Liver (tissue), 9 donors: ENCODE results near the gene NDUFS7. TPM values are rescaled to one million over a fixed set of nuclear protein-coding genes. Genes with fewer than 3 reads are reported as not detected.

ENCODE experiments used
- DNase-seq: peaks from one replicate; pipeline ENCODE4 v3.0.0-alpha.2; 2017; ENCODE audit warnings: low spot score
- H3K27ac ChIP-seq, 2 donors: one replicate each; pipeline ENCODE4 v1.7.0; 2013; ENCODE audit warnings: inconsistent platforms in 2 of 2, low read length in 2 of 2, control low read depth in 1 of 2, low read depth in 1 of 2, mild to moderate bottlenecking in 1 of 2
- H3K27me3 ChIP-seq, 4 donors: one replicate each; pipeline versions ENCODE4 v1.6.1 to v1.7.0; 2013; ENCODE audit warnings: low read length in 3 of 4, inconsistent platforms in 1 of 4, mild to moderate bottlenecking in 1 of 4, moderate library complexity in 1 of 4; ENCODE audit not compliant: control insufficient read depth in 4 of 4, insufficient read depth in 4 of 4
- H3K36me3 ChIP-seq, 4 donors: one replicate each; pipeline versions ENCODE4 v1.6.1 to v1.7.0; 2013; ENCODE audit warnings: low read length in 3 of 4, mild to moderate bottlenecking in 3 of 4, low read depth in 1 of 4, moderate library complexity in 1 of 4; ENCODE audit not compliant: control insufficient read depth in 4 of 4, insufficient read depth in 3 of 4
- H3K4me1 ChIP-seq, 4 donors: one replicate each; pipeline versions ENCODE4 v1.6.1 to v1.7.0; 2013; ENCODE audit warnings: low read length in 3 of 4, mild to moderate bottlenecking in 3 of 4, moderate library complexity in 1 of 4; ENCODE audit not compliant: control insufficient read depth in 4 of 4, insufficient read depth in 4 of 4
- H3K4me3 ChIP-seq, 3 donors: one replicate each; pipeline versions ENCODE4 v1.6.1 to v1.7.0; 2013; ENCODE audit warnings: low read length in 3 of 3, control low read depth in 1 of 3, low read depth in 1 of 3, mild to moderate bottlenecking in 1 of 3
- H3K9ac ChIP-seq, 2 donors: one replicate each; pipeline ENCODE4 v1.7.0; 2013; ENCODE audit warnings: low read length in 2 of 2, mild to moderate bottlenecking in 2 of 2, moderate library complexity in 2 of 2, control low read depth in 1 of 2, low read depth in 1 of 2
- H3K9me3 ChIP-seq, 4 donors: one replicate each; pipeline versions ENCODE4 v1.6.1 to v1.7.0; 2013; ENCODE audit warnings: low read length in 3 of 4; ENCODE audit not compliant: control insufficient read depth in 4 of 4
- EGR1 ChIP-seq, 2 donors: IDR thresholded peaks; 2 replicates each; pipeline ENCODE4 v1.6.1; 2016 to 2018; ENCODE audit warnings: antibody characterized with exemption in 2 of 2, low read depth in 2 of 2
- FOXA1 ChIP-seq: IDR thresholded peaks from 2 replicates; pipeline ENCODE4 v1.6.1; 2016; ENCODE audit warnings: antibody characterized with exemption
- GABPA ChIP-seq, 2 donors: IDR thresholded peaks in 1 of 2; conservative IDR thresholded peaks in 1 of 2; 2 replicates each; pipeline ENCODE4 v1.6.1; 2016; ENCODE audit warnings: antibody characterized with exemption in 2 of 2, mild to moderate bottlenecking in 1 of 2, moderate library complexity in 1 of 2
- HNF4A ChIP-seq, 2 donors: conservative IDR thresholded peaks; 2 replicates each; pipeline ENCODE4 v1.6.1; 2016; ENCODE audit warnings: antibody characterized with exemption in 2 of 2, mild to moderate bottlenecking in 2 of 2
- JUND ChIP-seq, 2 donors: IDR thresholded peaks; 2 replicates each; pipeline ENCODE4 v1.6.1; 2016; ENCODE audit warnings: antibody characterized with exemption in 2 of 2
- NR2F2 ChIP-seq: IDR thresholded peaks from 2 replicates; pipeline ENCODE4 v1.6.1; 2016; ENCODE audit warnings: antibody characterized with exemption
- RAD21 ChIP-seq, 2 donors: IDR thresholded peaks; 2 replicates each; pipeline ENCODE4 v1.6.1; 2016; ENCODE audit warnings: antibody characterized with exemption in 2 of 2, mild to moderate bottlenecking in 2 of 2
- RXRA ChIP-seq, 2 donors: IDR thresholded peaks; 2 replicates each; pipeline ENCODE4 v1.6.1; 2017 to 2018; ENCODE audit warnings: antibody characterized with exemption in 2 of 2, mild to moderate bottlenecking in 1 of 2
- SP1 ChIP-seq: IDR thresholded peaks from 2 replicates; pipeline ENCODE4 v1.6.1; 2018; ENCODE audit warnings: antibody characterized with exemption, mild to moderate bottlenecking
- TAF1 ChIP-seq: conservative IDR thresholded peaks from 2 replicates; pipeline ENCODE4 v1.6.1; 2016; ENCODE audit warnings: antibody characterized with exemption, mild to moderate bottlenecking
- YY1 ChIP-seq: IDR thresholded peaks from 2 replicates; pipeline ENCODE4 v1.6.1; 2016; ENCODE audit warnings: antibody characterized with exemption, mild to moderate bottlenecking
- WGBS: extraction: QIAGEN DNeasy Blood & Tissue Kit; methylation state at CpG from one replicate; pipeline ENCODE4 v1.1.7; 2013; 5-methylcytosine and 5-hydroxymethylcytosine counted together
- polyA plus RNA-seq, 2 donors: library from polyadenylated mRNA; stranded (reverse) in 1 of 2; unstranded in 1 of 2; fragments of 200-250 nt in 1 of 2; fragments of >200 nt in 1 of 2; fragmentation: Nextera tagmentation in 1 of 2; extraction: Ambion mirVana in 1 of 2; gene quantifications; one replicate each; pipeline versions ENCODE4 v1.2.1 to v1.2.3, GENCODE V29; 2013 to 2015
- total RNA-seq, 2 donors: library from RNA; depleted of rRNA; stranded (reverse); fragments of >200 nt; gene quantifications; one replicate each; pipeline ENCODE4 v1.2.3, GENCODE V29; 2014
- TF ChIP-seq, protein P1 (sequence below): IDR thresholded peaks from 2 replicates; pipeline ENCODE4 v1.6.1; 2016; ENCODE audit warnings: antibody characterized with exemption
- TF ChIP-seq, protein P2 (sequence below): fragments of 150-350 bp; IDR thresholded peaks from 2 replicates; pipeline ENCODE4 v1.5.1; 2017; ENCODE audit warnings: improper control_type of control experiment, low read depth, low read length; ENCODE audit not compliant: missing input control
- TF ChIP-seq, protein P3 (sequence below): IDR thresholded peaks from 2 replicates; pipeline ENCODE4 v1.6.1; 2016; ENCODE audit warnings: antibody characterized with exemption
- TF ChIP-seq, protein P4 (sequence below): IDR thresholded peaks from 2 replicates; pipeline ENCODE4 v1.6.1; 2016; ENCODE audit warnings: antibody characterized with exemption
- TF ChIP-seq, protein P5 (sequence below): IDR thresholded peaks from 2 replicates; pipeline ENCODE4 v1.6.1; 2016; ENCODE audit warnings: antibody characterized with exemption, mild to moderate bottlenecking
- donor health status: healthy.
- donor health status: healthy.
- donor health status: healthy.
- donor health status: healthy.
- donor health status: healthy.

NDUFS7 gene
- total and polyA plus RNA-seq, 4 donors, result 54.4 to 185 (median 128) TPM

DNA sequence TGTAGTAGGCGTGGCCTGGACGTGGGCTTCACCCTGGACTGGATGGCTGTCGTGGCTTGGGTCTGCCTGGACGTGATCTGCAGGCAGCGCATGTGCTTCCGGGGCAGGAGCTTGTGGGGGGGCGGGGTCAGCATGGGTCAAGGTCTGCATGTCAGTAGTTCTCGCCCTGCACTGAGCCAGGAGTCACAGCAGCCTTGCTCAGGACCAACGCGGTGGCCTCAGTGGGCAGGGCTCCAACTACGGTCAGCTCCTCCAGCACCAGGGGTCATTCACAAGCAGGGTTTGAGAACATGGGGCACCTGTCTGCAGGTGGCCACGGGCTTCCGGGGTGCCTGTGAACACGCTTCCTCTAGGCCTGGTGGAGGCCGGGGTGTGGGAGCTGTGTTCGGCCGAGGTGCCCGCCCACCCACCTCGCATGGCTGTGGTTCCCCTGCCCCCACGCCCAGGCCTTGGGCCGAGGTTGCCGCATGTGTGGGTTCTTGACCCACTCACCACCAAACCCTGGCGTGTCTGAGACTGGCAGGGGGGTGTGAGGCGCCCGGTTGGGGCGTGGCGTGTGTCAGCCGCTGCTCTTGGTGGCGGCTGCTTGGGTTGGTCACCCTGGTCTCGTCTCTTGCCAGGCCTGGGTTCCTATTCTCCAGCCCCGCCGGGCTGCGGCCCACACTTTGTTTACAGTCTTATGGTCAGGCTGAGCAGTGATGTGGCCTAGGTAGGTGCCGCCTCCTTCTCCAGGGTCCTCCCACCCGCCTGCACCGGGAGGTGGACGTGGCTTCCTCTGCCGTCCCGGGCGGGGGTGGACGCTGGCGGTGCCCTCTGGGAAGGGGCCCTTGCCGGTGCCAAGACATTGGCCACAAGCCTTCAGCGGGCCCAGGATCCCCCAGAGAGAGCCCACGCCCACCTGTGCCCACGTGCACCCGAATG is 49.7 kb downstream of the NDUFS7 start:
- no peak for DNase-seq
- TF ChIP-seq RXRA (IDR thresholded peaks at IDR 0.05) (no peak), SP1 (no peak), JUND (IDR thresholded peaks at IDR 0.05) (no peak), TAF1 (no peak), YY1 (no peak), HNF4A (conservative IDR thresholded peaks at IDR 0.05) (no peak), GABPA (IDR thresholded peaks at IDR 0.05 in 1 of 2, conservative IDR thresholded peaks at IDR 0.05 in 1 of 2) (no peak), FOXA1 (no peak), NR2F2 (no peak), EGR1 (IDR thresholded peaks at IDR 0.05; ENCODE audit: low read depth in 2 of 2) (no peak), RAD21 (IDR thresholded peaks at IDR 0.05) (no peak)
- TF ChIP-seq, protein P1, sequence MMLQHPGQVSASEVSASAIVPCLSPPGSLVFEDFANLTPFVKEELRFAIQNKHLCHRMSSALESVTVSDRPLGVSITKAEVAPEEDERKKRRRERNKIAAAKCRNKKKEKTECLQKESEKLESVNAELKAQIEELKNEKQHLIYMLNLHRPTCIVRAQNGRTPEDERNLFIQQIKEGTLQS, result no peak
- TF ChIP-seq, protein P2, sequence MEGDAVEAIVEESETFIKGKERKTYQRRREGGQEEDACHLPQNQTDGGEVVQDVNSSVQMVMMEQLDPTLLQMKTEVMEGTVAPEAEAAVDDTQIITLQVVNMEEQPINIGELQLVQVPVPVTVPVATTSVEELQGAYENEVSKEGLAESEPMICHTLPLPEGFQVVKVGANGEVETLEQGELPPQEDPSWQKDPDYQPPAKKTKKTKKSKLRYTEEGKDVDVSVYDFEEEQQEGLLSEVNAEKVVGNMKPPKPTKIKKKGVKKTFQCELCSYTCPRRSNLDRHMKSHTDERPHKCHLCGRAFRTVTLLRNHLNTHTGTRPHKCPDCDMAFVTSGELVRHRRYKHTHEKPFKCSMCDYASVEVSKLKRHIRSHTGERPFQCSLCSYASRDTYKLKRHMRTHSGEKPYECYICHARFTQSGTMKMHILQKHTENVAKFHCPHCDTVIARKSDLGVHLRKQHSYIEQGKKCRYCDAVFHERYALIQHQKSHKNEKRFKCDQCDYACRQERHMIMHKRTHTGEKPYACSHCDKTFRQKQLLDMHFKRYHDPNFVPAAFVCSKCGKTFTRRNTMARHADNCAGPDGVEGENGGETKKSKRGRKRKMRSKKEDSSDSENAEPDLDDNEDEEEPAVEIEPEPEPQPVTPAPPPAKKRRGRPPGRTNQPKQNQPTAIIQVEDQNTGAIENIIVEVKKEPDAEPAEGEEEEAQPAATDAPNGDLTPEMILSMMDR, result no peak
- TF ChIP-seq, protein P3, sequence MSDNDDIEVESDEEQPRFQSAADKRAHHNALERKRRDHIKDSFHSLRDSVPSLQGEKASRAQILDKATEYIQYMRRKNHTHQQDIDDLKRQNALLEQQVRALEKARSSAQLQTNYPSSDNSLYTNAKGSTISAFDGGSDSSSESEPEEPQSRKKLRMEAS, result no peak
- TF ChIP-seq, protein P4, sequence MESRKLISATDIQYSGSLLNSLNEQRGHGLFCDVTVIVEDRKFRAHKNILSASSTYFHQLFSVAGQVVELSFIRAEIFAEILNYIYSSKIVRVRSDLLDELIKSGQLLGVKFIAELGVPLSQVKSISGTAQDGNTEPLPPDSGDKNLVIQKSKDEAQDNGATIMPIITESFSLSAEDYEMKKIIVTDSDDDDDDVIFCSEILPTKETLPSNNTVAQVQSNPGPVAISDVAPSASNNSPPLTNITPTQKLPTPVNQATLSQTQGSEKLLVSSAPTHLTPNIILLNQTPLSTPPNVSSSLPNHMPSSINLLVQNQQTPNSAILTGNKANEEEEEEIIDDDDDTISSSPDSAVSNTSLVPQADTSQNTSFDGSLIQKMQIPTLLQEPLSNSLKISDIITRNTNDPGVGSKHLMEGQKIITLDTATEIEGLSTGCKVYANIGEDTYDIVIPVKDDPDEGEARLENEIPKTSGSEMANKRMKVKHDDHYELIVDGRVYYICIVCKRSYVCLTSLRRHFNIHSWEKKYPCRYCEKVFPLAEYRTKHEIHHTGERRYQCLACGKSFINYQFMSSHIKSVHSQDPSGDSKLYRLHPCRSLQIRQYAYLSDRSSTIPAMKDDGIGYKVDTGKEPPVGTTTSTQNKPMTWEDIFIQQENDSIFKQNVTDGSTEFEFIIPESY, result no peak
- TF ChIP-seq, protein P5, sequence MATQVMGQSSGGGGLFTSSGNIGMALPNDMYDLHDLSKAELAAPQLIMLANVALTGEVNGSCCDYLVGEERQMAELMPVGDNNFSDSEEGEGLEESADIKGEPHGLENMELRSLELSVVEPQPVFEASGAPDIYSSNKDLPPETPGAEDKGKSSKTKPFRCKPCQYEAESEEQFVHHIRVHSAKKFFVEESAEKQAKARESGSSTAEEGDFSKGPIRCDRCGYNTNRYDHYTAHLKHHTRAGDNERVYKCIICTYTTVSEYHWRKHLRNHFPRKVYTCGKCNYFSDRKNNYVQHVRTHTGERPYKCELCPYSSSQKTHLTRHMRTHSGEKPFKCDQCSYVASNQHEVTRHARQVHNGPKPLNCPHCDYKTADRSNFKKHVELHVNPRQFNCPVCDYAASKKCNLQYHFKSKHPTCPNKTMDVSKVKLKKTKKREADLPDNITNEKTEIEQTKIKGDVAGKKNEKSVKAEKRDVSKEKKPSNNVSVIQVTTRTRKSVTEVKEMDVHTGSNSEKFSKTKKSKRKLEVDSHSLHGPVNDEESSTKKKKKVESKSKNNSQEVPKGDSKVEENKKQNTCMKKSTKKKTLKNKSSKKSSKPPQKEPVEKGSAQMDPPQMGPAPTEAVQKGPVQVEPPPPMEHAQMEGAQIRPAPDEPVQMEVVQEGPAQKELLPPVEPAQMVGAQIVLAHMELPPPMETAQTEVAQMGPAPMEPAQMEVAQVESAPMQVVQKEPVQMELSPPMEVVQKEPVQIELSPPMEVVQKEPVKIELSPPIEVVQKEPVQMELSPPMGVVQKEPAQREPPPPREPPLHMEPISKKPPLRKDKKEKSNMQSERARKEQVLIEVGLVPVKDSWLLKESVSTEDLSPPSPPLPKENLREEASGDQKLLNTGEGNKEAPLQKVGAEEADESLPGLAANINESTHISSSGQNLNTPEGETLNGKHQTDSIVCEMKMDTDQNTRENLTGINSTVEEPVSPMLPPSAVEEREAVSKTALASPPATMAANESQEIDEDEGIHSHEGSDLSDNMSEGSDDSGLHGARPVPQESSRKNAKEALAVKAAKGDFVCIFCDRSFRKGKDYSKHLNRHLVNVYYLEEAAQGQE, result no peak
- H3K4me3 ChIP-seq, result no peak overlapping the region
- WGBS, result 91% methylated on average over 47 of the region's 47 CpGs
- no peak overlapping the region for H3K27ac ChIP-seq
- peaks cover 4 to 40% (median 23%) of the 10 kb centered on the region in 4 donors for H3K36me3 ChIP-seq
- H3K4me1 ChIP-seq, result peaks cover 0 to 15% (median 7%) of the 10 kb centered on the region in 4 donors
- H3K27me3 ChIP-seq, result no peaks in the 10 kb centered on the region
- H3K9me3 ChIP-seq, result no peaks in the 10 kb centered on the region
- H3K9ac ChIP-seq, result no peak overlapping the region
